IMR-90 (cell line): ENCODE results near the gene GABRB2. TPM values are rescaled to one million over a fixed set of nuclear protein-coding genes. Genes with fewer than 3 reads are reported as not detected.

ENCODE experiments used
- ATAC-seq: fragments of 200-7000 bp; cut with Tn5 transposase; 2 replicates; pipeline ENCODE4 v1.9.1; 2020; ENCODE audit warnings: low read depth, mild to moderate bottlenecking, moderate library complexity
- BruUV-seq: library from RNA; stranded (reverse); fragments of 400-500 nt; replicated peaks from 2 replicates; lab custom pipeline; 2021; lab: Mats Ljungman, UMichigan
- CTCF ChIA-PET: fragments of 300-600 bp; formaldehyde crosslinking; extraction: SDS; loops from one replicate; lab custom pipeline; 2021; ENCODE audit warnings: antibody characterized with exemption; lab: Yijun Ruan, JAX
- POLR2A ChIA-PET: fragments of 300-600 bp; sonication (Branson Sonifier 250); formaldehyde crosslinking; loops from one replicate; lab custom pipeline; 2022; ENCODE audit warnings: antibody characterized with exemption; ENCODE audit not compliant: unreplicated experiment; lab: Charles Lee
- DNase-seq: peaks from one replicate; pipeline ENCODE4 v3.0.0; 2013
- H2AFZ ChIP-seq: replicated peaks from 2 replicates; pipeline ENCODE3; 2013; ENCODE audit warnings: low read length, mild to moderate bottlenecking; ENCODE audit not compliant: poor library complexity
- H2AK5ac ChIP-seq: 2 replicates; pipeline ENCODE4 v1.6.1; 2013; ENCODE audit warnings: low read depth, low read length, inconsistent platforms
- H2AK9ac ChIP-seq: replicated peaks from 2 replicates; pipeline ENCODE3; 2013; ENCODE audit warnings: mild to moderate bottlenecking, low read depth, low read length, moderate library complexity; ENCODE audit not compliant: poor library complexity
- H2BK120ac ChIP-seq: 2 replicates; pipeline ENCODE4 v1.6.1; 2013; ENCODE audit warnings: low read depth, low read length, inconsistent platforms
- H2BK15ac ChIP-seq: 3 replicates; pipeline ENCODE4 v1.6.1; 2013; ENCODE audit warnings: low read depth, low read length, inconsistent platforms
- H2BK20ac ChIP-seq: 2 replicates; pipeline ENCODE4 v1.6.1; 2013; ENCODE audit warnings: low read depth, mild to moderate bottlenecking, inconsistent platforms, low read length, moderate library complexity
- H2BK5ac ChIP-seq: 2 replicates; pipeline ENCODE4 v1.6.1; 2013; ENCODE audit warnings: mild to moderate bottlenecking, low read depth, low read length, inconsistent platforms; ENCODE audit not compliant: poor library complexity, severe bottlenecking
- H3K14ac ChIP-seq: replicated peaks from 2 replicates; pipeline ENCODE4 v1.6.1; 2013; ENCODE audit warnings: low read depth, low read length, inconsistent platforms
- H3K18ac ChIP-seq: 2 replicates; pipeline ENCODE4 v1.6.1; 2013; ENCODE audit warnings: low read depth, low read length, control low read depth
- H3K23ac ChIP-seq: 2 replicates; pipeline ENCODE4 v1.6.1; 2013; ENCODE audit warnings: low read depth, low read length, inconsistent platforms
- H3K27ac ChIP-seq: 2 replicates; pipeline ENCODE4 v1.5.1; 2013; ENCODE audit warnings: mild to moderate bottlenecking, control low read depth, low read length; ENCODE audit not compliant: insufficient read depth
- H3K27me3 ChIP-seq: 2 replicates; pipeline ENCODE4 v1.6.1; 2013; ENCODE audit warnings: low read length; ENCODE audit not compliant: control insufficient read depth, insufficient read depth
- H3K36me3 ChIP-seq: 2 replicates; pipeline ENCODE4 v1.6.1; 2013; ENCODE audit warnings: low read length, mixed read lengths; ENCODE audit not compliant: control insufficient read depth, insufficient read depth
- H3K4ac ChIP-seq: 2 replicates; pipeline ENCODE4 v1.6.1; 2013; ENCODE audit warnings: low read depth, low read length, inconsistent platforms
- H3K4me1 ChIP-seq: 2 replicates; pipeline ENCODE4 v1.6.1; 2013; ENCODE audit warnings: low read length, mixed read lengths; ENCODE audit not compliant: control insufficient read depth, insufficient read depth
- H3K4me2 ChIP-seq: 2 replicates; pipeline ENCODE4 v1.6.1; 2013; ENCODE audit warnings: low read depth, mild to moderate bottlenecking, control low read depth, low read length, moderate library complexity
- H3K4me3 ChIP-seq: 2 replicates; pipeline ENCODE4 v1.5.1; 2013; ENCODE audit warnings: low read depth, mild to moderate bottlenecking, control low read depth, low read length, moderate library complexity; ENCODE audit not compliant: insufficient read depth
- H3K56ac ChIP-seq: 2 replicates; pipeline ENCODE4 v1.6.1; 2013; ENCODE audit warnings: low read length, inconsistent platforms; ENCODE audit not compliant: insufficient read depth; ENCODE audit errors: extremely low read depth
- H3K79me1 ChIP-seq, 2 experiments: 2 replicates each; pipeline ENCODE4 v1.6.1; 2013; ENCODE audit warnings: low read length in 2 of 2, inconsistent platforms in 1 of 2, low read depth in 1 of 2
- H3K9ac ChIP-seq: 2 replicates; pipeline ENCODE4 v1.6.1; 2013; ENCODE audit warnings: low read depth, low read length, control low read depth
- H3K9me1 ChIP-seq: 2 replicates; pipeline ENCODE4 v1.6.1; 2013; ENCODE audit warnings: low read length, inconsistent platforms; ENCODE audit not compliant: insufficient read depth
- H3K9me3 ChIP-seq: 2 replicates; pipeline ENCODE4 v1.6.1; 2013; ENCODE audit warnings: low read length; ENCODE audit not compliant: control insufficient read depth, insufficient read depth
- H4K20me1 ChIP-seq: 2 replicates; pipeline ENCODE4 v1.6.1; 2013; ENCODE audit warnings: low read length, inconsistent platforms; ENCODE audit not compliant: insufficient read depth
- H4K5ac ChIP-seq: 2 replicates; pipeline ENCODE4 v1.6.1; 2013; ENCODE audit warnings: mild to moderate bottlenecking, low read depth, low read length, control low read depth
- H4K8ac ChIP-seq, 2 experiments: 2 replicates each; pipeline ENCODE4 v1.6.1; 2013; ENCODE audit warnings: low read depth in 2 of 2, low read length in 2 of 2, control low read depth in 1 of 2, inconsistent platforms in 1 of 2
- H4K91ac ChIP-seq: 2 replicates; pipeline ENCODE4 v1.6.1; 2013; ENCODE audit warnings: low read depth, low read length, inconsistent platforms; ENCODE audit not compliant: insufficient read depth
- CEBPB ChIP-seq: IDR thresholded peaks from 2 replicates; pipeline ENCODE4 v1.6.1; 2012; ENCODE audit warnings: low read depth, low read length, improper control_type of control experiment
- CHD1 ChIP-seq: IDR thresholded peaks from 2 replicates; pipeline ENCODE4 v1.6.1; 2012; ENCODE audit warnings: low read depth, low read length, improper control_type of control experiment
- MAFK ChIP-seq: IDR thresholded peaks from 2 replicates; pipeline ENCODE4 v1.6.1; 2012; ENCODE audit warnings: low read depth, low read length, improper control_type of control experiment
- MAZ ChIP-seq: IDR thresholded peaks from 2 replicates; pipeline ENCODE4 v1.6.1; 2012; ENCODE audit warnings: low read depth, mild to moderate bottlenecking, low read length, improper control_type of control experiment, moderate library complexity, borderline replicate concordance
- MXI1 ChIP-seq: IDR thresholded peaks from 2 replicates; pipeline ENCODE4 v1.6.1; 2012; ENCODE audit warnings: low read depth, mild to moderate bottlenecking, low read length, moderate library complexity, borderline replicate concordance
- NFE2L2 ChIP-seq: fragments of 150-350 bp; IDR thresholded peaks from 2 replicates; pipeline ENCODE4 v1.6.1; 2016; ENCODE audit warnings: low read depth, mild to moderate bottlenecking, low read length
- POLR2A ChIP-seq: IDR thresholded peaks from 2 replicates; pipeline ENCODE4 v1.6.1; 2012; ENCODE audit warnings: mild to moderate bottlenecking, low read depth, low read length
- RAD21 ChIP-seq: IDR thresholded peaks from 2 replicates; pipeline ENCODE4 v1.6.1; 2012; ENCODE audit warnings: low read length, improper control_type of control experiment
- RCOR1 ChIP-seq: IDR thresholded peaks from 2 replicates; pipeline ENCODE4 v1.6.1; 2012; ENCODE audit warnings: mild to moderate bottlenecking, low read length, improper control_type of control experiment; ENCODE audit not compliant: insufficient replicate concordance
- RFX5 ChIP-seq: IDR thresholded peaks from 2 replicates; pipeline ENCODE4 v1.8.0; 2012; ENCODE audit warnings: low read depth, mild to moderate bottlenecking, low read length, moderate library complexity
- USF2 ChIP-seq: fragments of 150-350 bp; IDR thresholded peaks from 2 replicates; pipeline ENCODE4 v1.6.1; 2017; ENCODE audit warnings: mild to moderate bottlenecking, antibody characterized with exemption, low read length, low read depth
- WGBS, 2 experiments: methylation state at CpG; one replicate each; pipeline versions ENCODE4 v1.1.5 to v1.1.7; 2013; ENCODE audit warnings: missing lambda C conversion rate in 2 of 2; ENCODE audit not compliant: insufficient read length in 1 of 2; ENCODE audit errors: extremely low coverage in 2 of 2; 5-methylcytosine and 5-hydroxymethylcytosine counted together
- dilution Hi-C: fragments of 300-500 bp; cut with HindIII; formaldehyde crosslinking; loops from one replicate; pipeline ENCODE4 v1.14.3; 2018; ENCODE audit warnings: low sequenced_read_pairs; ENCODE audit not compliant: unreplicated experiment
- in situ Hi-C: fragments of 300-500 bp; cut with MboI; formaldehyde crosslinking; loops from 3 replicates; pipeline ENCODE4 v1.14.3; 2019; ENCODE audit warnings: low sequenced_read_pairs, inconsistent platforms, mixed read lengths
- intact Hi-C: fragments of 100-400 bp; cut with micrococcal nuclease; formaldehyde crosslinking; loops from 2 replicates; pipeline ENCODE4 v1.10.0; 2022
- polyA plus RNA-seq, 3 experiments: library from polyadenylated mRNA; depleted of rRNA; stranded (reverse); fragments of >200 nt; gene quantifications; 2 replicates each; pipeline ENCODE4 v1.2.3, GENCODE V29; 2012; ENCODE audit warnings: low replicate concordance in 1 of 3
- total RNA-seq: library from RNA; depleted of rRNA; stranded (reverse); fragments of >200 nt; gene quantifications from 2 replicates; pipeline ENCODE4 v1.2.3, GENCODE V29; 2012
- TF ChIP-seq, protein P1 (sequence below): fragments of 150-350 bp; IDR thresholded peaks from 2 replicates; pipeline ENCODE4 v1.6.1; 2016; ENCODE audit warnings: low read depth, mild to moderate bottlenecking, low read length, moderate library complexity, borderline replicate concordance

GABRB2 gene
- total and polyA plus RNA-seq, 2 of the 4 experiments (the other 2 are of a cell fraction), result not detected

DNA sequence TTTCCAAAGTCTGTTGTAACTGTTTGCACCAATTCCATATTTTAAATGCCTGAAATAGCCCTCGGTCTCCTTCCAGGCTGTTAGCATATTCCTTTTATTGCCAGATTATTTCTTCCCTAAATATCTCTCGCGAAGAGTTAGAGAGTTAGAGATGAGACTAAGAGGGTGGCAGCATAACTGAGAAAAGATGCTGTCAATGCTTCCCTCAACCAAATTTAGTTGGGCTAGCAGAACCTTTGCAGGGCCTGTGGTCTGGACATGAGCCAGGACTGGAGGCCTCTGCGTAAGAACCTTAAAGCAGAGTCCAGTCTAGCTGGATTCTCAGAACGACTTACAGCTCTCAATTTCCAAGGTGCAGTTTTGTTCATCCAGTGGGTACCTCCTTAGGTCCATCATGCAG lies 135.9 kb downstream of the GABRB2 start:
- ATAC-seq (no peak), DNase-seq (no peak)
- H3K23ac ChIP-seq, result no peak overlapping the region
- no peak overlapping the region for H3K18ac ChIP-seq
- no peaks in the 10 kb centered on the region for H4K20me1 ChIP-seq
- dilution Hi-C loops, result no loop called here
- no peaks in the 10 kb centered on the region for H3K9me1 ChIP-seq
- H3K9ac ChIP-seq, result no peak overlapping the region
- H2AK5ac ChIP-seq, result no peak overlapping the region
- no CpG with 5 or more reads among the region's 5 CpGs for WGBS, 2 experiments
- H3K27me3 ChIP-seq, result no peaks in the 10 kb centered on the region
- H3K56ac ChIP-seq, result no peak overlapping the region
- no peak overlapping the region for H3K4me2 ChIP-seq
- POLR2A ChIA-PET, result no interaction called here
- no peak overlapping the region for H2BK120ac ChIP-seq
- H3K79me1 ChIP-seq, result no peaks in the 10 kb centered on the region
- no peak overlapping the region for H3K4me3 ChIP-seq
- H2BK5ac ChIP-seq, result no peak overlapping the region
- no peak overlapping the region for H3K14ac ChIP-seq
- no peak overlapping the region for H4K91ac ChIP-seq
- no peaks in the 10 kb centered on the region for H3K36me3 ChIP-seq
- BruUV-seq, result no TSS peak
- no peak overlapping the region for H3K4ac ChIP-seq
- no peak overlapping the region for H2BK20ac ChIP-seq
- no peak overlapping the region for H2AK9ac ChIP-seq
- no peak overlapping the region for H3K27ac ChIP-seq
- in situ Hi-C loops, result no loop called here
- no peaks in the 10 kb centered on the region for H3K4me1 ChIP-seq
- H4K8ac ChIP-seq, result no peak overlapping the region
- no peak for TF ChIP-seq POLR2A
- no peak for TF ChIP-seq RAD21
- TF ChIP-seq CEBPB, result no peak
- no peak for TF ChIP-seq NFE2L2
- no peak for TF ChIP-seq RFX5
- TF ChIP-seq, protein P1, sequence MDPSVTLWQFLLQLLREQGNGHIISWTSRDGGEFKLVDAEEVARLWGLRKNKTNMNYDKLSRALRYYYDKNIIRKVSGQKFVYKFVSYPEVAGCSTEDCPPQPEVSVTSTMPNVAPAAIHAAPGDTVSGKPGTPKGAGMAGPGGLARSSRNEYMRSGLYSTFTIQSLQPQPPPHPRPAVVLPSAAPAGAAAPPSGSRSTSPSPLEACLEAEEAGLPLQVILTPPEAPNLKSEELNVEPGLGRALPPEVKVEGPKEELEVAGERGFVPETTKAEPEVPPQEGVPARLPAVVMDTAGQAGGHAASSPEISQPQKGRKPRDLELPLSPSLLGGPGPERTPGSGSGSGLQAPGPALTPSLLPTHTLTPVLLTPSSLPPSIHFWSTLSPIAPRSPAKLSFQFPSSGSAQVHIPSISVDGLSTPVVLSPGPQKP, result no peak
- no peak for TF ChIP-seq MAZ
- TF ChIP-seq USF2, result no peak
- TF ChIP-seq RCOR1, result no peak
- no peak for TF ChIP-seq MXI1
- no peak for TF ChIP-seq MAFK
- TF ChIP-seq CHD1, result no peak
- H3K9me3 ChIP-seq, result peaks cover 3% of the 10 kb centered on the region
- no peak overlapping the region for H2BK15ac ChIP-seq
- CTCF ChIA-PET, result no interaction called here
- no peak overlapping the region for H2AFZ ChIP-seq
- intact Hi-C loops, result no loop called here
- no peak overlapping the region for H4K5ac ChIP-seq
